Neuronal stem cell (in vitro differentiated cells): Measurements from ENCODE around the gene GRIP1.

Experiments used
- DNase-seq: peaks from one replicate; pipeline ENCODE4 v3.0.0-alpha.2; 2013; ENCODE audit warnings: low spot score
- H2AFZ ChIP-seq: one replicate; pipeline ENCODE4 v1.6.1; 2013; ENCODE audit warnings: mild to moderate bottlenecking, low read length, inconsistent platforms
- H2AK5ac ChIP-seq: 2 replicates; pipeline ENCODE4 v1.6.1; 2013; ENCODE audit warnings: low read depth, mild to moderate bottlenecking, inconsistent platforms, low read length, moderate library complexity, mixed read lengths
- H2BK120ac ChIP-seq: 2 replicates; pipeline ENCODE4 v1.6.1; 2013; ENCODE audit warnings: low read depth, mild to moderate bottlenecking, inconsistent platforms, low read length, moderate library complexity, mixed read lengths
- H2BK12ac ChIP-seq: one replicate; pipeline ENCODE4 v1.6.1; 2013; ENCODE audit warnings: low read length, inconsistent platforms
- H2BK15ac ChIP-seq: 2 replicates; pipeline ENCODE4 v1.6.1; 2013; ENCODE audit warnings: mild to moderate bottlenecking, low read length, inconsistent platforms, mixed read lengths
- H2BK5ac ChIP-seq: one replicate; pipeline ENCODE4 v1.6.1; 2013; ENCODE audit warnings: inconsistent platforms, mild to moderate bottlenecking, low read length, moderate library complexity
- H3K14ac ChIP-seq: one replicate; pipeline ENCODE4 v1.6.1; 2013; ENCODE audit warnings: low read length, inconsistent platforms
- H3K18ac ChIP-seq: 2 replicates; pipeline ENCODE4 v1.6.1; 2013; ENCODE audit warnings: low read length, inconsistent platforms
- H3K23ac ChIP-seq: 2 replicates; pipeline ENCODE4 v1.6.1; 2013; ENCODE audit warnings: low read depth, mild to moderate bottlenecking, mixed read lengths, low read length, inconsistent platforms; ENCODE audit not compliant: poor library complexity
- H3K27ac ChIP-seq: replicated peaks from 3 replicates; pipeline ENCODE4 v1.5.1; 2013; ENCODE audit warnings: low read length, inconsistent platforms
- H3K27me3 ChIP-seq, 3 experiments: 2 replicates each; pipeline ENCODE4 v1.6.1; 2013; ENCODE audit warnings: low read length in 3 of 3, mild to moderate bottlenecking in 2 of 3, inconsistent platforms in 1 of 3, low read depth in 1 of 3, mixed read lengths in 1 of 3, moderate library complexity in 1 of 3; ENCODE audit not compliant: control insufficient read depth in 3 of 3, insufficient read depth in 3 of 3
- H3K36me3 ChIP-seq, 2 donors: replicated peaks in 1 of 2; 2 replicates each; pipeline ENCODE4 v1.6.1; 2013; ENCODE audit warnings: low read length in 2 of 2; ENCODE audit not compliant: control insufficient read depth in 2 of 2, insufficient read depth in 2 of 2
- H3K4ac ChIP-seq: 2 replicates; pipeline ENCODE4 v1.6.1; 2013; ENCODE audit warnings: inconsistent platforms, mild to moderate bottlenecking, low read length, moderate library complexity
- H3K4me1 ChIP-seq, 2 donors: 1 replicate in 1 of 2; 2 replicates in 1 of 2; pipeline ENCODE4 v1.6.1; 2013; ENCODE audit warnings: low read length in 2 of 2, low read depth in 1 of 2; ENCODE audit not compliant: control insufficient read depth in 2 of 2, insufficient read depth in 1 of 2
- H3K4me2 ChIP-seq: one replicate; pipeline ENCODE4 v1.6.1; 2013; ENCODE audit warnings: mild to moderate bottlenecking, low read length, inconsistent platforms; ENCODE audit not compliant: insufficient read depth, poor library complexity, severe bottlenecking
- H3K4me3 ChIP-seq, 2 donors: 2 replicates each; pipeline ENCODE4 v1.5.1; 2013; ENCODE audit warnings: low read length in 2 of 2, mild to moderate bottlenecking in 2 of 2, inconsistent platforms in 1 of 2, moderate library complexity in 1 of 2
- H3K79me1 ChIP-seq: one replicate; pipeline ENCODE4 v1.6.1; 2013; ENCODE audit warnings: low read depth, mild to moderate bottlenecking, inconsistent platforms, low read length, moderate library complexity
- H3K9ac ChIP-seq: one replicate; pipeline ENCODE4 v1.6.1; 2013; ENCODE audit warnings: mild to moderate bottlenecking, low read depth, low read length, inconsistent platforms; ENCODE audit not compliant: poor library complexity
- H3K9me3 ChIP-seq, 2 donors: replicated peaks in 1 of 2; 2 replicates each; pipeline versions ENCODE3 to v1.6.1; 2013; ENCODE audit warnings: low read length in 2 of 2, mild to moderate bottlenecking in 2 of 2, inconsistent platforms in 1 of 2, low read depth in 1 of 2, mixed read lengths in 1 of 2, moderate library complexity in 1 of 2; ENCODE audit not compliant: control insufficient read depth in 2 of 2, insufficient read depth in 1 of 2
- H4K8ac ChIP-seq: one replicate; pipeline ENCODE4 v1.6.1; 2013; ENCODE audit warnings: low read depth, mild to moderate bottlenecking, inconsistent platforms, low read length, moderate library complexity
- H4K91ac ChIP-seq: one replicate; pipeline ENCODE4 v1.6.1; 2013; ENCODE audit warnings: low read length, low read depth, mild to moderate bottlenecking, inconsistent platforms; ENCODE audit not compliant: poor library complexity
- WGBS, 2 donors: extraction: QIAGEN DNeasy Blood & Tissue Kit; methylation state at CpG; one replicate each; pipeline ENCODE4 v1.1.7; 2013; ENCODE audit warnings: missing lambda C conversion rate in 2 of 2, mixed read lengths in 1 of 2; ENCODE audit not compliant: insufficient read length in 2 of 2, insufficient replicate concordance in 1 of 2; ENCODE audit errors: extremely low coverage in 2 of 2; 5-methylcytosine and 5-hydroxymethylcytosine counted together

GRIP1 gene

GRCh38 chr12:66533767-66534166 is 145.1 kb downstream of the GRIP1 start:
- H3K9ac ChIP-seq: no peak overlapping the region
- H3K27me3 ChIP-seq: no peaks in the 10 kb centered on the region
- no peak overlapping the region for H2BK5ac ChIP-seq
- no peaks in the 10 kb centered on the region for H3K36me3 ChIP-seq
- H3K23ac ChIP-seq: no peak overlapping the region
- no peak overlapping the region for H3K4me3 ChIP-seq
- H3K4me1 ChIP-seq: no peaks in the 10 kb centered on the region
- no peaks in the 10 kb centered on the region for H3K79me1 ChIP-seq
- no peak overlapping the region for H2BK120ac ChIP-seq
- no peak overlapping the region for H4K91ac ChIP-seq
- H2BK12ac ChIP-seq: no peak overlapping the region
- no peak overlapping the region for H2BK15ac ChIP-seq
- H3K9me3 ChIP-seq: no peaks in the 10 kb centered on the region
- no peak overlapping the region for H4K8ac ChIP-seq
- no peak for DNase-seq
- H2AFZ ChIP-seq: no peak overlapping the region
- no CpG with 5 or more reads among the region's 2 CpGs for WGBS, 2 donors
- no peak overlapping the region for H3K4me2 ChIP-seq
- H3K18ac ChIP-seq: no peak overlapping the region
- H2AK5ac ChIP-seq: no peak overlapping the region
- H3K4ac ChIP-seq: no peak overlapping the region
- H3K27ac ChIP-seq: no peak overlapping the region
- H3K14ac ChIP-seq: no peak overlapping the region

- Histone ChIP-seq H3K4me1 (no peaks in the 10 kb centered on the region), H2BK120ac (no peak overlapping the region), H3K14ac (no peak overlapping the region), H2AFZ (no peak overlapping the region), H3K9ac (no peak overlapping the region), H2BK12ac (no peak overlapping the region), H3K4me3 (no peak overlapping the region), H3K27me3 (no peaks in the 10 kb centered on the region), H3K4ac (no peak overlapping the region), H3K9me3 (no peaks in the 10 kb centered on the region), H3K36me3 (peaks cover 0 to 2% of the 10 kb centered on the region in 2 donors), H3K23ac (no peak overlapping the region), H3K79me1 (no peaks in the 10 kb centered on the region), H3K4me2 (no peak overlapping the region), H2BK5ac (no peak overlapping the region), H2BK15ac (no peak overlapping the region), H4K8ac (no peak overlapping the region), H3K18ac (no peak overlapping the region), H4K91ac (no peak overlapping the region), H3K27ac (no peak overlapping the region), H2AK5ac (no peak overlapping the region)
- no CpG with 5 or more reads among the region's 2 CpGs for WGBS, 2 donors
- DNase-seq: no peak
Observed at GRCh38 chr12:66531766-66532165, 147.1 kb downstream of the GRIP1 start.

GRCh38 chr12:66529934-66530333 is 148.9 kb downstream of the GRIP1 start:
- H3K9ac ChIP-seq: no peak overlapping the region
- H4K91ac ChIP-seq: no peak overlapping the region
- DNase-seq: no peak
- no peak overlapping the region for H2BK5ac ChIP-seq
- no peak overlapping the region for H3K27ac ChIP-seq
- no peak overlapping the region for H2BK120ac ChIP-seq
- H2AFZ ChIP-seq: no peak overlapping the region
- H2BK15ac ChIP-seq: no peak overlapping the region
- H4K8ac ChIP-seq: no peak overlapping the region
- no peaks in the 10 kb centered on the region for H3K79me1 ChIP-seq
- no peak overlapping the region for H3K4ac ChIP-seq
- no peaks in the 10 kb centered on the region for H3K27me3 ChIP-seq
- H3K18ac ChIP-seq: no peak overlapping the region
- peaks cover 0 to 2% of the 10 kb centered on the region in 2 donors for H3K36me3 ChIP-seq
- no peak overlapping the region for H2AK5ac ChIP-seq
- H2BK12ac ChIP-seq: no peak overlapping the region
- H3K14ac ChIP-seq: no peak overlapping the region
- H3K23ac ChIP-seq: no peak overlapping the region
- H3K9me3 ChIP-seq: no peaks in the 10 kb centered on the region
- no peaks in the 10 kb centered on the region for H3K4me1 ChIP-seq
- H3K4me3 ChIP-seq: no peak overlapping the region
- H3K4me2 ChIP-seq: no peak overlapping the region
- WGBS, 2 donors: no CpG with 5 or more reads among the region's 1 CpG

GRCh38 chr12:66516561-66516960 is 162.3 kb downstream of the GRIP1 start:
- no peak overlapping the region for H2AFZ ChIP-seq
- H3K14ac ChIP-seq: no peak overlapping the region
- no CpG with 5 or more reads among the region's 4 CpGs for WGBS, 2 donors
- no peak overlapping the region for H4K91ac ChIP-seq
- H2BK12ac ChIP-seq: no peak overlapping the region
- no peaks in the 10 kb centered on the region for H3K4me1 ChIP-seq
- no peak overlapping the region for H2BK15ac ChIP-seq
- peaks cover 0 to 2% of the 10 kb centered on the region in 2 donors for H3K36me3 ChIP-seq
- no peak overlapping the region for H3K18ac ChIP-seq
- H2BK120ac ChIP-seq: no peak overlapping the region
- no peak overlapping the region for H3K4ac ChIP-seq
- no peak overlapping the region for H2BK5ac ChIP-seq
- no peak overlapping the region for H2AK5ac ChIP-seq
- H3K9ac ChIP-seq: no peak overlapping the region
- no peaks in the 10 kb centered on the region for H3K79me1 ChIP-seq
- H4K8ac ChIP-seq: no peak overlapping the region
- DNase-seq: no peak
- H3K4me2 ChIP-seq: no peak overlapping the region
- no peak overlapping the region for H3K27ac ChIP-seq
- no peaks in the 10 kb centered on the region for H3K27me3 ChIP-seq
- H3K4me3 ChIP-seq: no peak overlapping the region
- H3K23ac ChIP-seq: no peak overlapping the region
- H3K9me3 ChIP-seq: no peaks in the 10 kb centered on the region
